VCaP (cell line): ENCODE data around the gene POFUT1.
"Not testable (repeated sequence)": the region's sequence is repeated elsewhere in the genome, so short reads cannot be mapped to it uniquely, and the experiment has no call there.

Experiments
- H3K27ac ChIP-seq: fragments of 450-650 bp; 2 replicates; pipeline ENCODE4 v1.5.1; 2017
- TF ChIP-seq, protein P1 (sequence below): fragments of 450-650 bp; conservative IDR thresholded peaks from 2 replicates; pipeline ENCODE4 v1.5.1; 2017; ENCODE audit warnings: mild to moderate bottlenecking, moderate library complexity

POFUT1 gene

DNA sequence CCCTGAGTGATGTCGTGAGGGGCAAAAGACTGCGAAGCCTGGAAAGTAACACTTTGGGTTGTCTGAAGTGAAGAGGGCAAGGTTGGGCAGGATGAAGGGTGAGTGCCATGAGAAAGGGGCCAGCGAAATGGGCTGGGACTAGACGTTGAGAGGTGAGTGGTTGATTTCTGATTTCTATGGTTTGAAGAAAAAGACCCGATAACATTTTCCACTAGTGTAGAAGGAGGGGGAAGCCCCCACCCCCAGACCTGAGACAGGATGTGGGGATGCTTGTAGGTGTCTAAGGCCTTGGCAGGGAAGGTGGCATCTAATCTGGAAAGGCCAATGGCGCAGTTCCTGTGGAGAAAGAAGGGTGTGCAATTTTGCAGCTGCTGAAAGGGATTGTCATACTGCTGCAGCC lies 44.5 kb downstream of the POFUT1 start:
- TF ChIP-seq, protein P1, sequence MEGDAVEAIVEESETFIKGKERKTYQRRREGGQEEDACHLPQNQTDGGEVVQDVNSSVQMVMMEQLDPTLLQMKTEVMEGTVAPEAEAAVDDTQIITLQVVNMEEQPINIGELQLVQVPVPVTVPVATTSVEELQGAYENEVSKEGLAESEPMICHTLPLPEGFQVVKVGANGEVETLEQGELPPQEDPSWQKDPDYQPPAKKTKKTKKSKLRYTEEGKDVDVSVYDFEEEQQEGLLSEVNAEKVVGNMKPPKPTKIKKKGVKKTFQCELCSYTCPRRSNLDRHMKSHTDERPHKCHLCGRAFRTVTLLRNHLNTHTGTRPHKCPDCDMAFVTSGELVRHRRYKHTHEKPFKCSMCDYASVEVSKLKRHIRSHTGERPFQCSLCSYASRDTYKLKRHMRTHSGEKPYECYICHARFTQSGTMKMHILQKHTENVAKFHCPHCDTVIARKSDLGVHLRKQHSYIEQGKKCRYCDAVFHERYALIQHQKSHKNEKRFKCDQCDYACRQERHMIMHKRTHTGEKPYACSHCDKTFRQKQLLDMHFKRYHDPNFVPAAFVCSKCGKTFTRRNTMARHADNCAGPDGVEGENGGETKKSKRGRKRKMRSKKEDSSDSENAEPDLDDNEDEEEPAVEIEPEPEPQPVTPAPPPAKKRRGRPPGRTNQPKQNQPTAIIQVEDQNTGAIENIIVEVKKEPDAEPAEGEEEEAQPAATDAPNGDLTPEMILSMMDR, result no peak
- no peak overlapping the region for H3K27ac ChIP-seq

DNA sequence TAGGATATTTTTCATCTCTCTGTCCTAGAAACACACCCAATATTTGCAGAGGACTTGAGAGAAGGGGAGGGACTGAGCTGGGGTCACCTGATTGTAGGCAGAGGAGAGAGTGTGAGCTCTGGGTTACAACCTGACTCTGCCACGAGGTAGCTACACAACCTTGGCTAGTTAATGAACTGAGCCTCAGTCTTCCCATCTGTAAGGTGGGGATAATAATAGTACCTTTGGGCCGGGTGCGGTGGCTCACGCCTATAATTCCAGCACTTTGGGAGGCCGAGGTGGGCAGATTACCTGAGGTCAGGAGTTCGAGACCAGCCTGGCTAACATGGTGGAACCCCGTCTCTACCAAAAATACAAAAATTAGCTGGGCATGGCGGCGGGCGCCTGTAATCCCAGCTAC lies 53.3 kb downstream of the POFUT1 start:
- not testable (repeated sequence) for H3K27ac ChIP-seq

DNA sequence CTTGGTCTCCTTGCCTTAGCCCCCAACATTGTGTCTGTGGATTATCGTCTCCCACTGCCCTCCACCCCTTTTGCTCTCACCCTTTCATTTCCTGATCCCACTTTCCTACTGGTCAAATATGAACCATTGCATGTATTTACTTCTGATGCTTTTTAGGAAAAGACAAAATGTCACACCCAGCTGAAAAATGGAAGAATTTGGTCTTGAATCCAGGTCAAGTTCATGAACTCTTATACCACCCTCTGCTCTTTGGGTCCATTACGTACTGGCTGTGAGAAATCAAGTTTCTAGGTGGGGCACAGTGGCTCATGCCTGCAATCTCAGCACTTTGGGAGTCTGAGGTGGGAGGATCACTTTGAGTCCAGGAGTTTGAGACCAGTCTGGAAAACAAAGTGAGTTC lies 54.0 kb downstream of the POFUT1 start:
- no peak overlapping the region for H3K27ac ChIP-seq
- TF ChIP-seq, protein P1, result no peak

DNA sequence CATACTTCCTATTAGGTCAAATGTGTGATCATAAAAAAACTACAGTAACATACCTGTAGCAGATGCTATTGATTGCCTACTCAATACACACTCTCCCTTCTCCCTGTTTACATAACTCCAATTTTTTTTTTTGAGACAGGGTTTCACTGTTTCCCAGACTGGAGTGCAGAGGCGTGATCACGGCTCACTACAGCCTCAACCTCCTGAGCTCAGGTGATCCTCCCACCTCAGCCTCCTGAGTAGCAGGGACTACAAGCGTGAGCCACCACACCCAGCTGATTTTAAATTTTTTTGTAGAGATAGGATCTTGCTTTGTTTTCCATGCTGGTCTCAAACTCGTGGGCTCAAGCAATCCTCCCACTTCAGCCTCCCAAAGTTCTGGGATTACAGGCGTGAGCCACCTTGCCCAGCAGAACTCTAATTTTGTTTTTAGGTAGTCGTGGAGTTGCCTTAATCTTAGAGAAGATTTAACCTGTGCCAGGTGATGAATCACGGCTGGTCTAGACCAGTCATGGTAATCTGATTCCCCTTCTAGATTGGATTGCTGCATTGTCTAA lies 55.8 kb downstream of the POFUT1 start:
- H3K27ac ChIP-seq, result peak overlapping the region; percentile 30; the same call in 1 of the 2 replicates
- TF ChIP-seq, protein P1, result no peak

DNA sequence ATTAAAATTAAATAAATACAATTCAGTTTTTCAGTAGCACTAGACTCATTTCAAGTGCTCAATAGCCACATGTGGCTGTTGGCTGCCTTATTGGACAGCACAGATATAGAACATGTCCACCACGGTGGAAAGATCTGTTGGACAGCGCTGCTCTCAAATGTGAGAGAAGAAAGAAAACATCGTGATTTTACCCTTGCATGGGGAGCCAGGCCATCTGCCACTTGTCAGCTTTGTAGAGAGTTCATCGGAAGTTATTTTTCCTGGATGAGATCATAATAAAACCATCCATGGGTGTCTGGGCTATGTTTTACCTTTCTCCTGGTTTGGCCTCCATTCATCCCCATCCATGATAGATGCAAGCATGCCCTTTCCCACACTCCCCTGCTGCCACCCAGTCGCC lies 63.9 kb downstream of the POFUT1 start:
- H3K27ac ChIP-seq, result no peak overlapping the region
- TF ChIP-seq, protein P1, result no peak

DNA sequence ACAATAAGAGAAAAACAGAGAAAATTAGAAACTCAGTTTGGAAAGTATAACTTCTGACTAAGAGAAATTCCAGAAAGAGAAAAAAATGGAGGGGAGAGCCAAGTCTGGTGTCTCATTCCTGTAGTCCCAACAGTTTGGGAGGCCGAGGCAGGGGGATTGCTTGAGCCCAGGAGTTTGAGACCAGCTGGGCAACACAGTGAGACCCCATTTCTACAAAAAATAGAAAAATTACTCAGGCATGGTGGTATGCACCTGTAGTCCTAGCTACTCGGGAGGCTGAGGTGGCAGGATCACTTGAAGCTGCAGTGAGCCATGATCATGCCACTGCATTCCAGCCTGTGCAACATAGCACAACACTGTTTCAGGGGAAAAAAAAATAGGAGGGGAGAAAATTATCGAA lies 66.7 kb downstream of the POFUT1 start:
- no peak overlapping the region for H3K27ac ChIP-seq
- TF ChIP-seq, protein P1, result no peak

DNA sequence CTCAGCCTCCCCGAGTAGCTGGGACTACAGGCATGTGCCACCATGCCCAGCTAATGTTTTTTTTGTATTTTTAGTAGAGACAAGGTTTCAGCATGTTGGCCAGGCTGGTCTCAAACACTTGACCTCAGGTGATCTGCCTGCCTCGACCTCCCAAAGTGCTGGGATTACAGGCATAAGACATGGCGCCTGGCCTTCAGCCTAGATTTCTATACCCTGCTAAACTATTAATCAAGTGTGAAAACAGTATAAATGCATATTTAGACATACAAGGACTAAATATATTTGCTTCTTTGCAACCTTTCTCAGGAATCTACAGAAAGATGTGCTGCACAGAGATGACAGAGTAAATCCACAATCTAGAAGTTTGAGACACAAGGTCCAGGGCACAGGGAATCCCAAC lies 67.5 kb downstream of the POFUT1 start:
- not testable (repeated sequence) for H3K27ac ChIP-seq

DNA sequence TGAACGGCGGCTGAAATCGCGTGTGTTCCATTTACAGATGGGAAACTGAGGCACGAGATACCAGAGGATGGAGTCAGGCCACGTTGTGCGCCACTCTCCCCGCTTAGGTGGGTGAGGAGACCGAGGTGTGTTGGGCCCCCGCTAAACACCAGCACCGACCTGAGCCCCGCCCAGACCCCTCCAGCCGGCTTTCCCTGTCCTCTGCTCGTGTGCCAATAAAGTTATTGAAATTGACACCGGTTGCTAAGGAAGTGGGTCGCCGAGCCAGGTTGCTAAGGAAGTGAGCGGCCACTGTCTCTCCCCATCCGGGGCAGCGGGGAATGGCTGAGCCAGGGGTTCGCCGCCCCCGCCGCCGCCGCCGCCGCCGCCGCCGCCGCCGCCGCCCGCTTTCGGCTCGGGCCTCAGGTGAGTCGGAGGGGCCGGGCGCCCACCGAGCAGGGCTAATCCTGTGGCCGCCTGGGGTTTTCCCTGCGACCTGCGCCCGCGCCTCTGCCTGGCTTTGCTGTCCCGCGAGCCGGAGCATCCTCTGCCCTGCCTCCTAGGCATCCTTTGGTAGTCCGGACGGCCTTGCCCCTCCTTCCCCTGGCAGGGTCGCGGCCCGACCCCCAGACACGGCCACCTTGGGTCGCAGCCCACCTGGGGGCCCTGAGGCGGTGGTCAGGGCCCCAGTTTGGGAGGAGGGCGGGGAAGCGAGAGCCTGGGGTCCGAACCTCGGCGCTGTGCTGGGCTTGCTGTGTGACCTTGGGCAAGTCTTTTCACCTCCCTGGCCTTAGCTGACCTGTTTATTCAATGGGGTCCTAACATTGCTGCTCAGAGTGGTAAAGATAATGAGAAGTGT lies 69.9 kb downstream of the POFUT1 start, which contains the start of gene KIF3B:
KIF3B (plus strand) TSS at position 291 of the 838 bp plus-strand sequence. CDS start 32,127 bp downstream, outside the sequence.
- TF ChIP-seq, protein P1, result no peak
- H3K27ac ChIP-seq, result peak within 1 kb of the TSS; percentile 76
